Gastroesophageal sphincter (tissue), 4 donors: ENCODE results near the gene SHISA7. TPM values are rescaled to one million over a fixed set of nuclear protein-coding genes. Genes with fewer than 3 reads are reported as not detected.

Experiments used
- ATAC-seq: fragments of 150-250 bp; one replicate; pipeline ENCODE4 v1.9.1; 2016; ENCODE audit warnings: mild to moderate bottlenecking, moderate library complexity
- H3K27ac ChIP-seq, 4 donors: fragments of 200-600 bp; sonication (generic) in 3 of 4; 1 replicate in 3 of 4; 2 replicates in 1 of 4; pipeline ENCODE4 v1.5.1; 2016 to 2019
- H3K27me3 ChIP-seq: fragments of 200-600 bp; sonication (generic); one replicate; pipeline ENCODE4 v1.5.1; 2019
- H3K36me3 ChIP-seq, 2 donors: fragments of 200-600 bp; sonication (generic); one replicate each; pipeline ENCODE4 v1.5.1; 2019; ENCODE audit warnings: control low read depth in 1 of 2
- H3K4me1 ChIP-seq, 3 donors: fragments of 200-600 bp; sonication (generic); 1 replicate in 2 of 3; 2 replicates in 1 of 3; pipeline ENCODE4 v1.5.1; 2016 to 2019; ENCODE audit warnings: control low read depth in 2 of 3
- H3K4me3 ChIP-seq, 2 donors: fragments of 200-600 bp; sonication (generic); one replicate each; pipeline ENCODE4 v1.5.1; 2019; ENCODE audit warnings: mild to moderate bottlenecking in 1 of 2, moderate library complexity in 1 of 2
- H3K9me3 ChIP-seq, 3 donors: fragments of 200-600 bp; sonication (generic); one replicate each; pipeline ENCODE4 v1.5.1; 2017 to 2019; ENCODE audit warnings: control low read depth in 2 of 3
- CTCF ChIP-seq, 4 experiments: fragments of 200-600 bp in 2 of 4; fragments of 450-650 bp in 2 of 4; sonication (generic) in 1 of 4; IDR thresholded peaks; one replicate each; pipeline ENCODE4 v1.5.1; 2017 to 2019; ENCODE audit warnings: antibody characterized with exemption in 4 of 4, mild to moderate bottlenecking in 2 of 4, moderate library complexity in 2 of 4
- EP300 ChIP-seq: sonication (generic); formaldehyde crosslinking; IDR thresholded peaks from one replicate; pipeline ENCODE4 v1.6.1; 2017; ENCODE audit warnings: antibody characterized with exemption, mild to moderate bottlenecking
- POLR2A ChIP-seq, 2 donors: fragments of 450-650 bp; IDR thresholded peaks; one replicate each; pipeline ENCODE4 v1.6.1; 2017; ENCODE audit warnings: antibody characterized with exemption in 2 of 2, mild to moderate bottlenecking in 2 of 2, moderate library complexity in 1 of 2
- POLR2AphosphoS5 ChIP-seq: sonication (generic); formaldehyde crosslinking; IDR thresholded peaks from one replicate; pipeline ENCODE4 v1.6.1; 2017; ENCODE audit warnings: antibody characterized with exemption
- WGBS, 2 donors: methylation state at CpG; one replicate each; pipeline ENCODE4 v1.1.5; 2018; ENCODE audit warnings: low coverage in 1 of 2; 5-methylcytosine and 5-hydroxymethylcytosine counted together
- total RNA-seq, 4 donors: library from RNA; depleted of rRNA; stranded (reverse); fragments of >200 nt; gene quantifications; one replicate each; pipeline ENCODE4 v1.1.0, GENCODE V29; 2016

SHISA7 gene
- total RNA-seq, 4 donors from 2014 or later: not detected

DNA sequence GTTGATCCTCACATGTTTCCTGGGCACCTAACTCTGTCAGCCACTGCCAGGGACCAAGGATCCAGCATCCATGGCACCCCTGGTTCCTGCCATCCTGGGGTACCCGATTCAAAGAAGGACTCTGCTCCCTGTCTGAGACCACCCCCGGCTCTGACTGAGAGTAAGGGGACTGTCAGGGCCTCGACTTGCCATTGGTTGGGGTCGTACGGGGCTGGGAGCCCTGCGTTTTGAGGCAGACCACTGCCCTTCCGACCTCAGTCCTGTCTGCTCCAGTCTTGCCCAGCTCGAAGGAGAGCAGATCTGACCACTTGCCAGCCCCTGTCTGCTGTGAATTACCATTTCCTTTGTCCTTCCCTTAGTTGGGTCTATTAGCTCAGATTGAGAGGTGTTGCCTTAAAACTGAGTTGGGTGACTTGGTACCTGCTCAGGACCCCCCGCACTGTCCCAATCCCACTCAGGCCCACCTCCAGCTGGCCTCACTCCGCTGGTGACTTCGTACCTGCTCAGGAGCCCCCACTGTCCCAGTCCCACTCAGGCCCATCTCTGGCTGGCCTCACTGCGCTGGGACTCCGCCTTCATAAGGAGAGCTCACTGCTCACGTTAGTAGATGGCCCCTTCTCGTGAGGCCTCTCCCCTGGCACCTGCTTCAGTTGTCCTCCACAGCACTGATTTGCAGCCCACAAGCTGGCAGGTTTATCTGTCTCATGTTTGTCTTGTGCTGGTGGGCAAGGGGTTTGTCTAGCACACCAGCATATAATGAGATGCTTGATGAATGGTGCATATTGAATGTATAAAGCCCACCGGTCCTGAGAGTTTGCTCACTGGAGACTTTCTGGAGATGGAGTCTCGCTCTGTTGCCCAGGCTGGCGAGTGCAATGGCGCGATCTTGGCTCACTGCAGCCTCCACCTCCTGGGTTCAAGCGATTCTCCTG, 53.4 kb downstream of the SHISA7 start:
- H3K27me3 ChIP-seq: no peaks in the 10 kb centered on the region
- WGBS, 2 donors: 57 to 70% methylated on average over 6 to 7 of the region's 21 CpGs
- no peak overlapping the region for H3K4me3 ChIP-seq
- H3K27ac ChIP-seq: peak overlapping the region in 1 of 4 donors; percentile 24
- no peak for ATAC-seq
- H3K9me3 ChIP-seq: no peaks in the 10 kb centered on the region
- H3K36me3 ChIP-seq: peaks cover 0 to 52% of the 10 kb centered on the region in 2 donors
- H3K4me1 ChIP-seq: peaks cover 0 to 68% (median 33%) of the 10 kb centered on the region in 3 donors
- TF ChIP-seq CTCF (IDR thresholded peaks at IDR 0.05) (no peak), POLR2AphosphoS5 (no peak), POLR2A (IDR thresholded peaks at IDR 0.05) (no peak), EP300 (no peak)

- no peak for TF ChIP-seq POLR2A (IDR thresholded peaks at IDR 0.05)
- no peak for TF ChIP-seq CTCF (IDR thresholded peaks at IDR 0.05)
- TF ChIP-seq POLR2AphosphoS5: no peak
- no peak for TF ChIP-seq EP300
- Histone ChIP-seq H3K27me3 (no peaks in the 10 kb centered on the region), H3K4me3 (peak overlapping the region in 1 of 2 donors; percentile 79), H3K9me3 (no peaks in the 10 kb centered on the region), H3K4me1 (peaks cover 0 to 81% (median 44%) of the 10 kb centered on the region in 3 donors), H3K27ac (peak overlapping the region in 1 of 4 donors; percentile 92), H3K36me3 (peaks cover 0 to 52% of the 10 kb centered on the region in 2 donors)
- ATAC-seq: no peak
- no CpG with 5 or more reads among the region's 24 CpGs for WGBS, 2 donors
Observed at GRCh38 chr19:55387736-55388497, 55.2 kb downstream of the SHISA7 start.

DNA sequence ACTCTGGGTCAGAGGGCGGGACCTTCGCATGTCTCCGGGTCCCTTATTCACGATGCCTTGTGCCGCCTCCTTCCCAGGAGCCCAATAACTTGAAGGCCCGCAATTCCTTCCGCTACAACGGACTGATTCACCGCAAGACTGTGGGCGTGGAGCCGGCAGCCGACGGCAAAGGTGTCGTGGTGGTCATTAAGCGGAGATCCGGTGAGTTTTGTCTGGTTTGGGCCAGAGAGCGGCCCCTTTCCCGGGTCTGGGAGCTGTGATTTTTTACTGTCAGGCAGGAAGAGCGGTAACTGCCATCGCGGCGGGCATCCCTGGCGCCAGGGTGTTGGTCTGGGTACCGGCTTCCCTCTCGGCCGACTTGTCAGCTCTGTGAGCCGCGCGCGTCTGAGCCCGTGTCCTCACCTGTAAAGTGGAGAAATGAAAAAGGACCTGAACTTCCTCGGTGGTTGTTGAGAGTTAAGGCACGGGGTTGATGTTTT, 56.6 kb downstream of the SHISA7 start:
- Histone ChIP-seq H3K27me3 (no peaks in the 10 kb centered on the region), H3K27ac (peak overlapping the region; percentile 65 to 98 (median 92)), H3K4me3 (peak overlapping the region; percentile 76 to 79), H3K9me3 (no peaks in the 10 kb centered on the region), H3K4me1 (peaks cover 0 to 74% (median 44%) of the 10 kb centered on the region in 3 donors), H3K36me3 (peaks cover 0 to 44% of the 10 kb centered on the region in 2 donors)
- TF ChIP-seq CTCF (IDR thresholded peaks at IDR 0.05): no peak
- TF ChIP-seq EP300: no peak
- no peak for TF ChIP-seq POLR2A (IDR thresholded peaks at IDR 0.05)
- no peak for TF ChIP-seq POLR2AphosphoS5
- ATAC-seq: no peak
- no CpG with 5 or more reads among the region's 33 CpGs for WGBS, 2 donors

DNA sequence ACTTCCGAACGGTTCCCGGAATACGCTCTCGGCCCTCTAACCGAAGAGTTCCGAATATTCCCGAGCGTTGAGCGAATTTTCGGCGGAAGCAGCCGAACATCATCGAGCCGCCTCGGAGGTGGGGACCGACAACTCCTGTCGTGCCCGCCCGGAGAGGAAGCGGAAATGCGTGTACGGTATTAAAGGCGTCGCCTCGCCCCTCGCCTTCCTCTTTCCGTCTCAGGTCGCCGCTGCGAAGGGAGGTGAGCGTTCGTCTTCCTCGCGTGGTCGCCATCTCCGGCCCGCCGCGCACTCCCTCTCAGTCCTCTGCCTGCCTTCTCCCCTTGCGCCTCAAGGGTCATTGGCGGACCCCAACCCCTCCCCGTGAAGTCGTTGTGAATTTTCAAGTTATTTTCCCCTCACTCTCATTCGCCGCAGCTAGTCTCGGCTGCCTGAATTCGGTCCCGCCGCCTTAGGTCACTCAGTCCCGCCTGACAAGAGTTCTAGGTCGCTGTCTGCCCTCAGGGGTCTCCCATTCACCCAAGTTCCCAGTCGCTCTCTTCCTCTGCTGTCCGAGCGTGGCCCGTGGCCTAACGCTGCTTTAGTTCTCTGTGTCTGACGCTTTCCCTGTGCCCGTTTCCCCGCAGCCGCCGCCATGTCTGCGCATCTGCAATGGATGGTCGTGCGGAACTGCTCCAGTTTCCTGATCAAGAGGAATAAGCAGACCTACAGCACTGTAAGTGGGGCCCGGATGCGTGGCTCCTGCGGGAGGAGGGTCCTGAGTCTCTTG, 57.2 kb downstream of the SHISA7 start, which contains the start of gene RPL28:
Gene RPL28, plus strand, starts transcription at position 209 of the 769 bp plus-strand sequence. Its CDS starts 426 bp downstream, at position 635.
- H3K4me3 ChIP-seq: peak within 1 kb of the TSS; percentile 76 to 79
- no peak for TF ChIP-seq EP300
- TF ChIP-seq POLR2AphosphoS5: peak; percentile 100
- peak in 2 of 4 experiments; percentile 9 to 23 for TF ChIP-seq CTCF (IDR thresholded peaks at IDR 0.05)
- TF ChIP-seq POLR2A (IDR thresholded peaks at IDR 0.05): peak; percentile 99
- peaks cover 0 to 68% (median 44%) of the 10 kb centered on the region in 3 donors for H3K4me1 ChIP-seq
- no peaks in the 10 kb centered on the region for H3K9me3 ChIP-seq
- H3K27me3 ChIP-seq: no peaks in the 10 kb centered on the region
- H3K36me3 ChIP-seq: peaks cover 0 to 38% of the 10 kb centered on the region in 2 donors
- peak within 1 kb of the TSS; percentile 74 to 98 (median 92) for H3K27ac ChIP-seq
- peak; percentile 92 for ATAC-seq
- WGBS, 2 donors: 0% methylated on average over 35 of the region's 68 CpGs; no CpG with 5 or more reads in 1 of the 2 donors
